Activated CD8-positive, alpha-beta memory T cell treated with anti-CD3 and anti-CD28 coated beads for 1 hour (primary cell): ENCODE measurements around the gene SAMD4A.

Experiments used
- DNase-seq, 2 donors: peaks; one replicate each; pipeline ENCODE4 v3.0.0-alpha.2; 2020; ENCODE audit warnings: low read depth in 1 of 2; ENCODE audit errors: extremely low read depth in 1 of 2

Gene SAMD4A

DNA sequence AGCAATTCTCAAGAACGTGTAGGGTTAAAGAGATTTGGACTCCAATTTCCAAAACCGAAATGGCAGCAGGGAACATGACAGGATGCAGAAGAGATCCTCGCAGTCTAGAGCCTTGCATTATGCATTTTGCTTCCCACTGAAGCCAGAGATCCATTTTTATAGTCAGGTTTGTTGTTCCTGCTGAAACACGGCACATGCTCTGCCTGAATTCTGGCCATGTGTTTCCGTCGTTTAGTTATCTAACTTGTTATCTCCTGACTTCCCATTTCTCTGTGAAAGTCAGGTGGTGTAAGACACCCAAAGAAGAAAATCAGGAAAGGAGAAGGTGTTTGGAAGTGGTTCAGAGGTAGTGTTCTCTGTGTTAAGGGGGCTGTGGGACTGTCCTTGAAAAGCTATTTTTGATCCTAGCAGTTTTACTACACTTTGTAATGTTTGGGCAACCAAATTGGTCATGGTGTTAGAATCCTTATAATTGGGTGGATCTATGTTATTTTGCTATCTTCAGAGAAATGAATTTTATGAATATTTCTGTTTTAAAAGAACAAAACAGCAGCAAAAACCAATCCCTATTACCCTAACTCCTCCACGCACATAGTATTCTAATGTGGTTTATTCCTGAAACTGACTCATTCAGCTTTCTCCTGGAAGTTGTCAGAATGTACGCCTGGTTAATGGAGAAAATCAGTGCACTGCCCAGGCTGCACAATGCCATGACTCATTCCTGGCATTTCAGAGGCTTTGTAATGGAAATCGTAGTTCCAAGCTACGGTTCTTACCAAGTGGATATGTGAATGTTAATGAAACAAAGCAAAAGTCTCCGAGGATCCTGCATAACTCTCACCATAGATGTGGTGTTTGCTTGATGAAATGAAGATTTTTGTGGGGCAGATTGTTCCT, 110.1 kb downstream of the SAMD4A start:
- DNase-seq = no peak

GRCh38 chr14:54680651-54681050, 113.7 kb downstream of the SAMD4A start:
- no peak for DNase-seq

- DNase-seq = no peak
Observed at GRCh38 chr14:54681811-54682261, 114.9 kb downstream of the SAMD4A start.

DNA sequence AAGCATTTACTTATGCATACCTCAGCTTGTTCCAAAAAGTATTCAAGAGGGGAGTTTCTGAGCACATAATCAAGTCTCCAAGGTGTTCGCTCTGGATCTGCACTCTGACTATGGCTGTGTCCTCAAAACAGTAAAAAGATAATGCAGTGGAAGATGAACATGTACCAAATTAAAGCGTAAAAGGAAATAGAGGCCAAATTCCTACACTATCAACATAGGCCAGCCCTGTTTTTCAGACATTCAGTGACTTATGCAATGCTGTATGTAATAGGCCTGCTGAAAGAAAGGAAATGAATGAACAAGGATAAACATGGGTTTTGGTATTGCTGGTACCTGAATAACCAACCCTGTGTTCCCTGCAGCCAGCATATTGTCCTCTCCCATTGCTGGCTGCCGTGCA, 115.7 kb downstream of the SAMD4A start:
- DNase-seq = no peak

GRCh38 chr14:54683882-54684794, 117.2 kb downstream of the SAMD4A start:
- DNase-seq = no peak

GRCh38 chr14:54685286-54685845, 118.4 kb downstream of the SAMD4A start:
- DNase-seq = no peak

DNA sequence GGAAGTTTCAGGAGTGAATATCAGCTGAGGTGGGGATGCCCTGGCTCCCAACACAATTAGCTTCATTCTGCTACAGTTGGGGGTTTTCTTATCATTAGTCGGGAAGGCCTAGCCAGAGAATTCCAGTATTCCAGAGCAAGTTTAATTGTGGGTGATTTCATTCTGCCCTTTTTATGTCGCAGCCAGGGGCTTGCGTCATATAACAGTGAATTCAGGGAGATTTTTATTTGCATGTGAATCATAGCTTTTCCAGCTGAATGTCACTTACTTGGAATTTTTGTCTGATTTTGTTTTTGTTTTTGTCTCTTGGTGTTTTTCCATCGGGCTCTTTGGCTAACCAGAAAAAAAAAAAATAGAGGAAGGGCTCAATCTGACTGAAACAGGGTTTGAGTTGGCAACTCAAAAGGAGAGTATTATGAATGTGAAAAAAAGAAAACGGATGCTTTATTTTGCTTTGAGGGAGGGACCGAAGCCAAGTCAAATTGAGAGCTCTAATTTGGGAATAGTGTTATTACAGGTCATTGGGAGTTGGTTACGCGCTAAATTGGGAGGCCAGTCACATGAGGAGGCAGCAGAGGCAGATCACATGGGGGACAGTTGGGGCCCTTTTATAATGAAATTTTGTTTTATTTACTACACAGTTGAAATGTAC, 119.4 kb downstream of the SAMD4A start:
- no peak for DNase-seq

GRCh38 chr14:54686871-54687749, 120.2 kb downstream of the SAMD4A start:
- DNase-seq = no peak

- DNase-seq = no peak
Observed at GRCh38 chr14:54687750-54688119, 120.8 kb downstream of the SAMD4A start.

- no peak for DNase-seq
Observed at GRCh38 chr14:54688229-54688628, 121.3 kb downstream of the SAMD4A start.

- DNase-seq = no peak
Observed at GRCh38 chr14:54689928-54690327, 123.0 kb downstream of the SAMD4A start.

GRCh38 chr14:54690887-54691286, 124.0 kb downstream of the SAMD4A start:
- DNase-seq = no peak

GRCh38 chr14:54691525-54692283, 124.8 kb downstream of the SAMD4A start:
- no peak for DNase-seq

- DNase-seq = no peak
Observed at GRCh38 chr14:54692284-54692772, 125.4 kb downstream of the SAMD4A start.

DNA sequence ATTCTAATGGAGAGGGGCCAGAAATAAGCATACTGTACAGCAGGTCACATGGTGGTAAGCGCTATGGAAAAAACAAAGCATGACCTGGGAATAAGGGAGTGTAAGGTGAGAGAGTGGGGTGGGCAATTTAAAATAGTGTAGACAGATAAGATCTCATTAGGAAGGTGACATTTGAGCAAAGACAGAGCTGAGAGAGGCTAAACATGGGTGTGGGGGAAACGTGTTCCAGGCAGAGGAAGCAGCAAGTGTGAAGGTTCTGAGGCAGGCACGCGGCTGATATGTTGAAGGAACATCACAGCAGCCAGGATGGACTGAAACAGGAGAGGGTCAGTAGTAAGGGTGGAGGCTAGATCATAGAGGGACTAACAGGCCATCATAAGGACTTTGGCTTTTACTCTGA, 126.8 kb downstream of the SAMD4A start:
- DNase-seq = no peak

DNA sequence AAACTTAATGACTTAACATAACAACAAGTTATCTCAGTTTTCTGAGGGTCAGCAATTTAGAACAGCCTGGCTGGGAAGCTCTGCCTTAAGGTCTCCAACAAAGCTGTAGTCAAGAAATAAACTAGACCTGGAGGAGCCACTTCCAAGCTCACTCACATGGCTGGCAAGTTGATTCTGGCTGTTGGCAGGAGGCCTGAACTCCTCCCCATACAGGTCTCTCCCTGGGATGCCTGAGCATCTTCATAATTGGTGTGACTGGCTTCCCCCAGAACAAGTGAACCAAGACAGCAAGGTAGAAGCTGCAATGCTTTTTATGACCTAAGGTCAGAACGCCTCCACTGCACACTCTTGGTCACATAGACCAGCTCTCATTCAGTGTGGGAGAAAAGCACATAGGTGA, 128.3 kb downstream of the SAMD4A start:
- DNase-seq = no peak

- DNase-seq = no peak
Observed at GRCh38 chr14:54697001-54697400, 130.1 kb downstream of the SAMD4A start.

DNA sequence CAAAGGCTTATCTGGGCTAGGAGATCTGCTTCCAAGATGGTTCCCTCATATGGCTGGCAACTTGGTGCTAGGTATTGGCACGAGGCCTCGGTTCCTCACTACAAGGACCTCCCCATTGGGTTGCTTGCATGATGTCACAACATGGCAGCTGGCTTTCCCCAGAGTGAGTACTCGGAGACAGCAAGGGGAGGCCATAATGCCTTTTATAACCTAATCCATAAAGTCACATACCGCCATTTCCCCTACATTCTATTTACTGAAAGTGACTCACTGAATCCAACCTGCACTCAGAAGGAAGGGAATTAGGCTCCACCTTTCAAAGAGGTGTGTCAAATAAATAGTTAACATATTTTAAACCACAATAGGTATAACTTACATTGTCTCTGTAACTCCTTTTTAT, 130.9 kb downstream of the SAMD4A start:
- DNase-seq = no peak

- DNase-seq = no peak
Observed at GRCh38 chr14:54698501-54698900, 131.6 kb downstream of the SAMD4A start.
